NCI-H2196 treated with DMSO at 0.1 percent for 48 hours (cell line): Measurements from ENCODE around the gene RAB44.

Experiments
- DNase-seq: peaks from one replicate; lab custom pipeline; 2025; ENCODE audit not compliant: unreplicated experiment; lab: John Stamatoyannopoulos, UW

Gene RAB44

DNA sequence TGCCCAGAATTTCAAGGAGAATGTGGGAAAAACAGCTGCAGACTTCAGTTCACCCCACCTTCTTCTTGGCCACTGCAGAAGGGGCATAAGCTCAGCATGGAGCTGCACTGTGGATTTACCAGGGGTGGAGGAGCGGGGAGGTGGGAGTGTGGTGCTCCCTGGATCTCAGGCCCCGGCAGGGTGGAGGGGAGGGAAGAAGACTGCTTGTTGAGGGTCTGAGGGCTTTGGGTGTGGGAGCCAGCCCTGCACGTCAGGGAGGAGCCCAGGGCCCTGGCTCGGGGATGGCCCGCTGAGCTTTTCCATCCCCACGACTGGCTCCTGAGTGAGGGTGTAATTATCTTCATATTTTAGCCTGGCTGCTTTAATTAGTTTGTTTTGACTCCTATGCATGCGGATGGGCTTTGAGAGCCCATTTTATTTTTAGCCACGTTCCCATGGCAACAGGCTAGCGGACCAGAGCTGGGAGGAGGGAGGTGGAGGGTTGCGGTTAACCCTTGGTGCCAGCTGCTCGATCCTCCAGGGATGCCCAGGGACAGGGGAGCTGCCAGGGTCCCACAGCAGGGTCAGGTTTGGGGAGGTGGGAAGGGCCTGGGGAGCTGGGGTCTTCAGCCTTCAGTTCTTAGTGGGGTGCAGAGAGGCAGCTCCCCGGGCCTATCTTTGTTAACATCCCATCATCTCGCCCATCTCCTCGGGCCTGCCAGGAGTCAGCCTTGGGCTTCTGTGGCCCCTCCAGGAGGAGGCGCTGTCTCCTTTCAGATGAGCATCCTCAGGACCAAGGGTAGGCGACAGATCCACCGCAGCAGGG is 68.2 kb downstream of the RAB44 start:
- DNase-seq, result peak; percentile 60

DNA sequence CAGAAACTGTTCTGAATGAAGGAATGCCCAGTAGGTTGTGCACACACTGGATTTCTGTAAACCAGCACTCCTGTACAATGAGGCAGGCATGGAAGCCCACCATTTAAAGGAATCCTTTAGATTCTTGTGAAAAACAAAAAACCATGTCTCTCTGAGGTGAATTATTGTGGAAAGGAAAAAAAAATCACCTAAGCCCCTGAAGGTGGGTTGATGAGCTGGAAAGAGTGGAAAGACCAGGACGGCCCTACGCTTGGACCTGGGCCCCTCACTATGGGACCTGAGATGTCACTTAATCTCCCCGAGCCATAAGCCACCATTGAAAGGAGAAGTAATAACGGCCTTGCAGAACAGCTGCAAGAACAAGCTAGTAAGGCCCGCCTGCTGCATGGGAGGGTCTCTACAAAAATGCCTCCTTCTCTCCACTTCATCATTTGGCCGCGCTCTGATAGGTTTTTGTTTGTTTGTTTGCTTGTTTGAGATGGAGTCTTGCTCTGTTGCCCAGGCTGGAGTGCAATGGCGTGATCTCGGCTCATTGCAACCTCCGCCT is 68.8 kb downstream of the RAB44 start:
- DNase-seq, result no peak

DNA sequence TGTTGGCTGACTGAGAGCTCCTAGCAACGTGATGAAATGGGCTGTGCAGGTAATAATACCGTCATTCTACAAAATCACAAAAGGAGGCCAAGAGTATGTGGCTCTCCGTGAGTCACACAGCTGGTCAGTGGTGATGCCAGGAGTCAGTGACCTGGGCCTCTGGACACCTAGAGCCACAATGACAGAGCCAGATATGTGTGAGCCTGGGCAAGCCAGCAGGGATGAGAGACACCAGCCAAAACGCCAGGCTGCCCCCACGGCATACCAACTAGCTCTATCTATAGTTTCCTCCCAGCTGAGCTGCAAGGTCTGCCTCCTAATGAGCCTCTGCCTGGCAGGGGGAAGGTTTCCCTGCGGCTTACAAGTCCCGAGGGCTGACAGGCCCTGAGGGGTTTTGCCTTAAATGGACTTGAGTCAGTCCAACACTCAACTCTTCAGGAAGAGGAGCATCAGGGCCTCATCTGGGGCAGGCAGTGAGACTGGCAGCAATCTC is 71.6 kb downstream of the RAB44 start:
- DNase-seq, result no peak

DNA sequence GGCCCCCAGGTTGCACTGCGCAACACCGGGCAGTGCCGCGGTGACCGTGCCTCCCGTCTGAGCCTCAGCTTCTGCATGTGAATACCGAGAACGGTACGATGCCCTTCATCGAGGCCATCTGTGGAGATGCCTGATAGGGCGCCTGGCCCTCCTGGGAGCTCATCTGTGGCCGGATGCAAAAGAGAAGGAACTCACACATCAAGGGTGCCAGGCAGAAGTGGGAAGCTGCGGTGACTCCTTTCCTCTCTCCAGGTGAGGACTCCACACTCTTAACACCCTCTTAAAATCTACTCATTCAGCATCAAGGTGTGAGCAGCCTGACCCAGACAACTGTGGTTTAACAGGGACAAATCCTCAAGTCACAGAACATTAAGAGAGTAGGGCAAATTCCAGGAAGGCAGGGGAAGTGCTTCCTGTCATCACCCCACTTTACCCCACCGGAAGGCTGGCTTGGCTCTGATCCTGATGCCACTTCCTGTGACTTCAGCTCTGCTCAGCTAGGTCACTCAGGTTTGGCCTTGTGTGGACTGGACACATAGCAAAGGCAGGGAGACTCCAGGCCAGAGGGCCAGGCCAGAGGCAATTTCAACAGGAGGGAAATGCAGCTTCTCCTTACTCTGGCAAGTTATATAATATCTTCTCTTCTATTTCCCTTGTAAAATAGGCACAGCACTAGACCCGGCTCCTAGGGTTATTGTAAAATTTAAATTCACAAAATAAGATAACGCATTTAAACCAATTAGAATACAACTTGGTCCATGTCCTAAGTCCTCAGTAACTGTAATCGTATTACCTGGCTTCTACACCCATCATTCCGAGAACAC is 72.3 kb downstream of the RAB44 start:
- DNase-seq, result no peak

DNA sequence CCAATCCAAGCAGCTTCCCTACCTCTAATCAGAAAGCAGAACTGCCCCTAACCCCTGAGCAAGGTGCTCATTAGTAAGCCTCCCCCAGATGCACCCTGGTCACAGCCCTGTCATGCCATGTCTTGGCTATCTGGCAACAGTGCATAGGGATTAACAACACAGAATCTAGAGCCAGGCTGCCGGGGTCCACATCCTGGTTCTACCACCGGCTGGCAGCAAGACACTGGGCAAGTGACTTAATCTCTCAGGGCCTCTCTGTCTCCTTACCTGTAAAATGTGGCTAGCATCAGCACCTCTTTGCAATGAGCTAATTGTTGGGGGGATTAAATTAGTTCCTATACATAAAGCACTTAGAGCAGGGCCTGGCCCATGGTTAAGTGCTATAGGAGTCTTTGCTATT is 73.5 kb downstream of the RAB44 start:
- DNase-seq, result no peak

DNA sequence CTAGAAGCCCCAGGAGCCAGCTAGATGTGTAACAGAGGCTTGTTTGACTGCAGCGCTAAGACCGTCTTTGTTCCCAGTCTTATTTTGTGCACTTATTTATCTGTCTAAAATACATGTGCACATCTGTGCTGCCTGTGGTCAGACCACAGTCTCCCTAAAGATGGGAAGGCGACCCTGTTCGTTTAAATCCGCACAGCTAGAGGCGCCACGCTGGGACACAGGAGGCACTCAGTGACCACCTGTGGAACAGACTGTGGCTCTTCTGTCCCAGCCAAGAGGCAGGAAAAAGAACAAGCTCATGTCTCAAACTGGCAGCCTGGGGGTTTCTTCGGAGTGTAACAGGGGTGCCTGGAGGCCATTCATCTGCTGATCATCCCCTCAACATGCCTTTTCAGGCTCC is 74.8 kb downstream of the RAB44 start:
- no peak for DNase-seq

DNA sequence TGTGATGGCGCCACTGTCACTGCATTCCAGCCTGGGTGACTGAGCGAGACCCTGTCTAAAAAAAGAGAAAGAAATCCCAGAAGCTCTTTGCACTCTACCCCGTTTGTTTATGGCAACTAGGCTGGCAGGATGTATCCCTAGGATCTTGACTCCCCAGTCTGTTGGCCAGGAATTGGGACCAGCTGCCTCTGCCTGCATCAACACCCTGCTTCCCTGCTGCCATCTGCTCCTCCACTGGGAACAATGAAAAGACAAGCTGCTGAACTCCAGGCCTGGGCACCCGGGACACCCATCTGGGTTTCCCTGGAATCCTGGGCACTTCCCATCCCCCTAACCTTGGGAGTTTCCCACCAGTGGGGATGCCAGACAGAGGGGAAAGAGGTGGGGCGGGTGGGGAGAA is 76.7 kb downstream of the RAB44 start:
- no peak for DNase-seq

DNA sequence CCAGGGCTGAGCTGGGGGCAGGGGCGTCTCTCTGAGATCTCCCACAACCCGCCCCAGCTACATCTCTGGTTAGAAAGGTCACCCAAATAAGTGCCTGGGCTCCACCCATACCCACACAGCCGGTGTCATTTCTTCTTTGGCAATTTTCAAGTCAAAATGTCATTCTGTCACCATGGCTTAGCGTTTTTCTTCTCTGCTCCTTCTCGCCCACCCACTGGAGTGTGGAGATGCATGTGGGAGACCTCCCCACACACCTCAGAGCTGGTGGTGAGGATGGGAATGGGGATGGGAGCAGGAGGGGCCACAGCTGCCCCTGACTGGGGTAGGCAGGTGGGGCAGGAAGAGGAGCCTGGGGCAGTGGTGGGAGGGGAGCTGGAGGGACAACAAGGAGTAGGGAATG is 78.5 kb downstream of the RAB44 start:
- DNase-seq, result no peak

DNA sequence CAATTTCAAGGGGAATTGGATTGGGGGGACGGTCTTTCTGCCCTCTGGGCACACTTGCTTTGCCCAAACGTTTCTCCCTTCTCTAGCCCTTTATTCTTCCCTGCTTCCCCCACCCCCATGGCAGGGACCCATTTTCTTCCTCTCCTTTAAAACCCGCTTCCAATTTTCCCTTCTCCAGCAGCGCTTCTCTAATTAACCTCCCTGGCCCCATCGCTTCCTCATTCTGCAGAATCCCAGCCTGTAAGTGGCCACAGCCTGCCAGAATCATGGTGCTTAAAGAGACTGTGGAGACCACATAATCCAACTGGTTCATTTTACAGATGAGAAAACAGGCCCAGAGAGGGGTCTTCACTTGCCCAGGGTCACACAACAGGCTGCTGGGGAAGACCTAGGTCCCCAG is 80.2 kb downstream of the RAB44 start:
- no peak for DNase-seq

DNA sequence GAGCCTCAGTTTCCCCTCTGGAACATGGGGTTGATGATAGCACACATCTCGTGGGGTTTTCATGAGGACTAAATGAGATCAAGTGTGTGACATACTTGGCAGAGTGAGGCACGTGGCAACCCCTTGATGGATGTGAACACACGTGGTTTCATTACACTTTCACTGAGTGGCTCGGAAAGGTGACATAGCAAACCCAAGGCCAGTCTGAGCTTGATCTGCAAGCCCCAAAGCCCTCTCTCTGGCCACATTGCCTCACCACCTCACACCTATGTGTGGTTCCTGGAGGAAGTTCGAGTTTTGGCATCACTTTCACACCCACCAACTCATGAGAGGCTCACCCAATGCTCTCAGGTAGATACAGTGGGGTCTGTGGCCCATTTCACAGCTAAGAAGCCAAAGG is 81.6 kb downstream of the RAB44 start:
- no peak for DNase-seq

DNA sequence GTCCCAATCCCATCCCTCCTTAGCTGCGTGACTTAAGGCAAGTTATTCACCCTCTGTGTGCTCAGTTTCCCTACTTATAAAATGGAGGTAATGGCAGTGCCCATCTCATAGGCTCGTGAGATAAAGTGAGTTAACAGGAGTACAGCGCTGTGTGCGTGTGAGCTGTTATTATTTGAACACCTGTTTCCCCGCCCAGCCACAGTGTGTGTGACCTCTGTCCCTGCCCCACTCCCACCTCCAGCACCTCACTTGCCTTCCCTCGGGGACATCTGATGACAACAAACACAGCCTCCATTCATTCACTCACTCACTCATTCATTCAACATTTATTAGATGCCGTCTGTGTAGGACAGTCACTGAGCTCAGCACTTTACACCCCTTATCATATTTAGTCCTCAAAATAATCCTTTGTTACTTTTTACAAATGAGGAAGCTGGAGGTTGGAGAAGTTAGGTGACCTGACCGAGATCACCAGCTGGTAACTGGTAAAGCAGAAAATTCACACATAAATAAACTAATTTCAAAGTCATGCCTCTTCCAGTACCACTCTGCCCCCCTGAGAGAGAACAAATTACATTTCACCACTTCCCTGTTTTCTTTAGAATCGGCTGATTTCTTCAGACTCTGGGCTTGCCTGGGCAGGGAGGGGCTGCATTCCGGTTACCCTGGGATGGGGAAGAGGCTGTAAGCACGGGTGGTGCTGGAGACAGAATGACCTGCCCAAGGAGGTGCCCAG is 83.0 kb downstream of the RAB44 start:
- no peak for DNase-seq

DNA sequence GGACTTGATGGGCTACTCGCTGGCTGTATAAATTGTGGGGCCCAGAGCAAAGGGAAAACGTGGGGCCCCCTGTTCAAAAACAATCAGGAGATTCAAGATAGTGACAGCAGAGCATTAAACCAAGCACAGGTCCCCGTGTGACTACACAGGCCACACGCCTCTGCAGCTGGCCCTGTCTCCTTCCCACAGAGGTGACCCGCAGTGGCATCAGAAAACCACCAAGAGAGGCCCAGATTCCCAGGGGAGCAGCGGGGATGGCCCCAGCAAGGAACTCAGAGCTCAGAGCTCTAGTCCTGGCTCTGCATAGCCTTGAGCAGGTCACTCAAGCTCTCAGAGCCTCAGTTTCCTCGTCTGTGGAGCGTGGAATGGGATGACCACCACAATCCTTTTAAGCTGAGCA is 84.0 kb downstream of the RAB44 start:
- DNase-seq, result no peak
